HepG2 (cell line): ENCODE results near the gene SGMS1. TPM values are rescaled to one million over a fixed set of nuclear protein-coding genes. Genes with fewer than 3 reads are reported as not detected.

Source experiments
- FOXA1 ChIP-seq, 2 experiments: fragments of 450-650 bp in 1 of 2; sonication (generic) in 1 of 2; formaldehyde crosslinking in 1 of 2; IDR thresholded peaks; 2 replicates each; pipeline versions ENCODE4 v1.4.0 to v1.6.1; 2016 to 2020; ENCODE audit warnings: missing genetic modification reagents in 1 of 2
- KLF9 ChIP-seq: IDR thresholded peaks from 2 replicates; pipeline ENCODE4 v1.6.1; 2016; ENCODE audit warnings: low read depth
- polyA plus RNA-seq, 8 experiments: library from polyadenylated mRNA; depleted of rRNA in 3 of 8; stranded (reverse) in 7 of 8; unstranded in 1 of 8; fragments of >200 nt; fragmentation: Illumina TruSeq in 4 of 8; extraction: Trizol in 4 of 8; gene quantifications; 2 replicates each; pipeline versions ENCODE4 v1.2.1 to v1.2.3, GENCODE V29; 2011 to 2016; ENCODE audit warnings: low read depth in 4 of 8, missing spikeins in 1 of 8, mixed read lengths in 1 of 8; ENCODE audit not compliant: insufficient read depth in 1 of 8
- total RNA-seq, 5 experiments: library from RNA; depleted of rRNA; stranded (reverse); fragments of >200 nt; fragmentation: Illumina TruSeq; extraction: Trizol; gene quantifications; 2 replicates each; pipeline ENCODE4 v1.2.3, GENCODE V29; 2016; ENCODE audit warnings: low read depth in 1 of 5
- TF ChIP-seq, protein P1 (sequence below): IDR thresholded peaks from 2 replicates; pipeline ENCODE4 v1.4.0; 2020; ENCODE audit warnings: mild to moderate bottlenecking, missing genetic modification reagents
- TF ChIP-seq, protein P2 (sequence below): sonication (generic); formaldehyde crosslinking; IDR thresholded peaks from 2 replicates; pipeline ENCODE4 v1.8.0; 2022; ENCODE audit warnings: missing genetic modification reagents, mild to moderate bottlenecking, moderate library complexity, borderline replicate concordance

The SGMS1 gene
- total and polyA plus RNA-seq, 2 of the 13 experiments (the other 11 are each of a cell fraction or from before 2014, with no cell fraction given), result 6.5 to 15.1 TPM

DNA sequence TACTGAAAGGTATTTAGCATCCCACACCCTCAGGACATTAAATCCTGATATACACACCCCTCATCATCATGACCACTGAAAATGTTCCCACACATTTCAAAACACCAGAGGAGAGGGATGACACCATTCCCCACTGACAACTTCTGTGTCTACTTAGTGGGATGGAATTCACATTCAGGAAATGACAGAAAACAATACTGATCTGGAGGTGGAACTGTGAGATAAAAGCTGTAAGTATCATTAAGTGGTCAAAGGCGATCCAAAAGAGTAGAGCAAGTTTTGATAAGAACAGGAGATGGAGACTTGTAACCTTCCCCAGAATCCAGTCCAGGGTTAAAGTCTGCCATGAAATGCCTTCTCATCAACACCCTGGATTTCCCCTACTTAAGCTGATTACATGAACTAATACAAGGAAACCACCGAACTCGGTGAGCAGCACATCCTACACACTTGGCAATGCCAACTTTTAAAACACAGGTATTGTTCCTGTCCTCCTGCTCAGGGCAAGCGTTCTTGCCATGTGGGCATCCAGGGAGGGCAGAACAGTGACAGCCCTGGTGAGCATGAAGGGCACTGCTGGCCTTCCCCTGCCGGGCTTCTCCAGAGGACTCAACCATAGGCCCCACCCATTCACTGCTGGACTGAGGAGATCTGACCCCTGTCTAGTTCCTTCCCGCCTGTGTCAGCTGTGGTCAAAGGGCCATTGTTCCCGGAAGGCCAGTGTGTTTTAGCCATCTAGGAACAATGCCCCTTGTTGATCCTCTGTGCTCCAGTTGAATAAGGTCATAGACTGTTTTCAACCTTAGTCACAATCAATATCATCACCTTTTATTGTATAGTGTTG is 85.0 kb downstream of the SGMS1 start (continued):
- TF ChIP-seq, protein P1, sequence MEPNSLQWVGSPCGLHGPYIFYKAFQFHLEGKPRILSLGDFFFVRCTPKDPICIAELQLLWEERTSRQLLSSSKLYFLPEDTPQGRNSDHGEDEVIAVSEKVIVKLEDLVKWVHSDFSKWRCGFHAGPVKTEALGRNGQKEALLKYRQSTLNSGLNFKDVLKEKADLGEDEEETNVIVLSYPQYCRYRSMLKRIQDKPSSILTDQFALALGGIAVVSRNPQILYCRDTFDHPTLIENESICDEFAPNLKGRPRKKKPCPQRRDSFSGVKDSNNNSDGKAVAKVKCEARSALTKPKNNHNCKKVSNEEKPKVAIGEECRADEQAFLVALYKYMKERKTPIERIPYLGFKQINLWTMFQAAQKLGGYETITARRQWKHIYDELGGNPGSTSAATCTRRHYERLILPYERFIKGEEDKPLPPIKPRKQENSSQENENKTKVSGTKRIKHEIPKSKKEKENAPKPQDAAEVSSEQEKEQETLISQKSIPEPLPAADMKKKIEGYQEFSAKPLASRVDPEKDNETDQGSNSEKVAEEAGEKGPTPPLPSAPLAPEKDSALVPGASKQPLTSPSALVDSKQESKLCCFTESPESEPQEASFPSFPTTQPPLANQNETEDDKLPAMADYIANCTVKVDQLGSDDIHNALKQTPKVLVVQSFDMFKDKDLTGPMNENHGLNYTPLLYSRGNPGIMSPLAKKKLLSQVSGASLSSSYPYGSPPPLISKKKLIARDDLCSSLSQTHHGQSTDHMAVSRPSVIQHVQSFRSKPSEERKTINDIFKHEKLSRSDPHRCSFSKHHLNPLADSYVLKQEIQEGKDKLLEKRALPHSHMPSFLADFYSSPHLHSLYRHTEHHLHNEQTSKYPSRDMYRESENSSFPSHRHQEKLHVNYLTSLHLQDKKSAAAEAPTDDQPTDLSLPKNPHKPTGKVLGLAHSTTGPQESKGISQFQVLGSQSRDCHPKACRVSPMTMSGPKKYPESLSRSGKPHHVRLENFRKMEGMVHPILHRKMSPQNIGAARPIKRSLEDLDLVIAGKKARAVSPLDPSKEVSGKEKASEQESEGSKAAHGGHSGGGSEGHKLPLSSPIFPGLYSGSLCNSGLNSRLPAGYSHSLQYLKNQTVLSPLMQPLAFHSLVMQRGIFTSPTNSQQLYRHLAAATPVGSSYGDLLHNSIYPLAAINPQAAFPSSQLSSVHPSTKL, result peak; percentile 94
- TF ChIP-seq FOXA1 (IDR thresholded peaks at IDR 0.05) (no peak), FOXA1 (CRISPR knock-in tag; IDR thresholded peaks at IDR 0.05) (peak; percentile 68; the same call in 1 of the 2 replicates), KLF9 (CRISPR knock-in tag) (no peak)
- TF ChIP-seq, protein P2, sequence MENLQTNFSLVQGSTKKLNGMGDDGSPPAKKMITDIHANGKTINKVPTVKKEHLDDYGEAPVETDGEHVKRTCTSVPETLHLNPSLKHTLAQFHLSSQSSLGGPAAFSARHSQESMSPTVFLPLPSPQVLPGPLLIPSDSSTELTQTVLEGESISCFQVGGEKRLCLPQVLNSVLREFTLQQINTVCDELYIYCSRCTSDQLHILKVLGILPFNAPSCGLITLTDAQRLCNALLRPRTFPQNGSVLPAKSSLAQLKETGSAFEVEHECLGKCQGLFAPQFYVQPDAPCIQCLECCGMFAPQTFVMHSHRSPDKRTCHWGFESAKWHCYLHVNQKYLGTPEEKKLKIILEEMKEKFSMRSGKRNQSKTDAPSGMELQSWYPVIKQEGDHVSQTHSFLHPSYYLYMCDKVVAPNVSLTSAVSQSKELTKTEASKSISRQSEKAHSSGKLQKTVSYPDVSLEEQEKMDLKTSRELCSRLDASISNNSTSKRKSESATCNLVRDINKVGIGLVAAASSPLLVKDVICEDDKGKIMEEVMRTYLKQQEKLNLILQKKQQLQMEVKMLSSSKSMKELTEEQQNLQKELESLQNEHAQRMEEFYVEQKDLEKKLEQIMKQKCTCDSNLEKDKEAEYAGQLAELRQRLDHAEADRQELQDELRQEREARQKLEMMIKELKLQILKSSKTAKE, result peak; percentile 80; the same call in 1 of the 2 replicates
- TF ChIP-seq, all 625 proteins: peak for 107
